Tibial nerve (tissue), 3 donors: ENCODE measurements around the gene ARHGEF11.

Experiments used
- CTCF ChIP-seq, 5 experiments: fragments of 200-600 bp in 3 of 5; fragments of 450-650 bp in 2 of 5; sonication (generic) in 3 of 5; IDR thresholded peaks; one replicate each; pipeline ENCODE4 v1.5.1; 2016 to 2019; ENCODE audit warnings: antibody characterized with exemption in 5 of 5, mild to moderate bottlenecking in 3 of 5, moderate library complexity in 2 of 5
- POLR2A ChIP-seq, 2 donors: fragments of 450-650 bp; IDR thresholded peaks; one replicate each; pipeline ENCODE4 v1.6.1; 2017; ENCODE audit warnings: antibody characterized with exemption in 2 of 2, mild to moderate bottlenecking in 2 of 2, moderate library complexity in 2 of 2

DNA sequence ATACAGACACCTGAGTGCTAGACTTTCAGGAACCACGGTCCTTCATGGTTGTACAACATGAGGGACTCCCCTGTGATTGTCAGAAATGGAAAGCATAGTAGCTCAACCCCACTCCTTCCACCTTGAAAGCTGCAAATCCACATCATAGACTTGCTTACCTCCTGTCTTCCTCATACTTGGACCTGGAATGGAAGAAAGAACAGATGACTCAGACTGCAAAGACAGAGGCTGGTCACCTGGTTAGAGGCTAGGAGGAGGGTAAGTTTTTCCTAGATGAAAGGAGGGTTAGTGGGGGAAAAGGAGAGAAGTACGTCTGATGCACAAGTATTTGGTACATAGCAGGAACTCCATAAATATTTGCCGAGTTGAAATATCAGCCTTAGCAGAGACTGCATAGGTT, 87.9 kb downstream of the ARHGEF11 start:
- TF ChIP-seq POLR2A (IDR thresholded peaks at IDR 0.05) (no peak), CTCF (IDR thresholded peaks at IDR 0.05) (no peak)
